ENCODE results near the gene TCFL5.
A peak's percentile ranks its signal among the peaks of the same experiment; 100 is the strongest.

The TCFL5 gene

DNA sequence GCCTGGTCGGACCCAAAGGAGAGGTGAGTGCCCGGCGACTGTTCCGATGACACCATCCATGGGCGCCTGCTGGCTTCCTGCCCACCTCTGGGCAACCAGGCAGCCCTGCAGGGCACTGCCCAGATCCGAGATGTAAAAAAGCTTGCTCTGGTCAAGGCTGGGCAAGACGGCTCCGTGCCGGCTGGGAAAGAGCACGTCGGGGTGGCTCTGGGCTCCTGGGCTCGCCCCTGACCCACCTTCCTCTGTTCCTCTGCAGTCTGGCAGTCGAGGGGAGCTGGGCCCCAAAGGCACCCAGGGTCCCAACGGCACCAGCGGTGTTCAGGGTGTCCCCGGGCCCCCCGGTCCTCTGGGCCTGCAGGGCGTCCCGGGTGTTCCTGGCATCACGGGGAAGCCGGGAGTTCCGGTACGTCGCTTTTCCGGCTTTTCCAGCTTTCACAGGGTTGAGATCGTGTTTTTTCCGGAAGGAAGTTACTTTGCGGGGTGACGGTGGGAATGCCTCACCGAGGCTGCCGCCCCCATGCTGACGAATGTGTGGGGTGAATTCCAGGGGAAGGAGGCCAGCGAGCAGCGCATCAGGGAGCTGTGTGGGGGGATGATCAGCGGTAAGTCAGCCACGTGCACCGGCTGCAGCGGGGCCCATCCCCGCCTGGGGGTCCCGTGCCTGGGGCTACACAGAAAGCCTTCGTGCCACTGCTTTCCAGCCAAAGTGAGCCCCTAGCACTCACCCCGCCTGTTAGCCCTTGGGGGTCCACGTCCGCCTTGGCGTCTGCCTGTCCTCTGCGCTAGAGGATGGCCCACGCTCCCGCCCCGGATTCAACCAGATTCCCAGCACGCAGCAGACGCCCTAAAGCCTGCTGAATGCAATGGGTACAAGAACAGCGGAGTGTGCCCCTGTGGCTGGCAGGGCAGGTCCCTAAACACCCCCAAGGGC, 25.4 kb downstream of the TCFL5 start:
- no peaks in the 10 kb centered on the region for H3K9me3 ChIP-seq
- H3K27me3 ChIP-seq (ENCODE audit: low read depth): no peaks in the 10 kb centered on the region
- peaks cover 13% of the 10 kb centered on the region for H3K4me1 ChIP-seq
- H3K36me3 ChIP-seq (replicated peaks): 0 out of 2 replicates have a peak, but pooled peaks cover 2% of the 10 kb centered on the region
- no peak for DNase-seq (ENCODE audit: low spot score in 2 of 2)
- in situ Hi-C loops (cut with MboI; ENCODE audit: low sequenced_read_pairs): no loop called here
- H3K4me3 ChIP-seq: no peak overlapping the region

DNA sequence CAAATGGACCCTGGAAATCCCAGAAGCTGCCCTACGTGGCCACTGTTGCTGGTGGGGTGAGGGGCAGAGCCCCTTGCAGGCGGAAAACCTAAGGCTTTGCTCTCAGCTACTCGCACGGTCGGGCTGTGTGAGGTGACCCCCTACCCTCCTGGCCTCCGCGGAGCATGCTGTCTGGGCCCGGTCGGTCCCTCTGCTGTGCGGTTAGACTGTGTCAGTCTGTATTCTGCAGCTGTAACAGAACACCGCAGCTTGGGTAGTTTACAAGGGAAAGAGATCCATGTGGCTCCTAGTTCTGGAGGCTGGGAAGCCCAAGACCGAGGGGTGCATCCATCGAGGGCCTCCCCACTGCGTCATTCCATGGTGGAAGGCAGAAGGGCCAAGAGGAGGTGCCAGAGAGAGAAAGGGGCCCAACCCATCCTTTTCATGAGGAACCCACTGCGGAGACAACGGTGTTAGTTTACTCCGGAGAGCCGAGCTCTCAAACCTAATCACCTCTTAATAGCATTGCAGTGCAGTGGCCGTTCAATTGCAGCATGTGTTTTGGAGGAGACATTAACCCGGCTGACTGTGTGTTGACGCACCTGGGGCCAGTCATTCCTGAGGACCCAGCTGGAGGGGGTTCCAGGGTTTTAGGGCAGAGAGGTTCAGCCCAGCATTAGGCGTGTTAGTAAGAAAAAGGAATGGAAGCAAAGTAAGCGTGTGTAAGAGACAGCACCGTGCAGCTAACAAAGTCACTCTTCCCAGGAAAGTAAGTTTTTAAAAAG, 26.5 kb downstream of the TCFL5 start:
- Histone ChIP-seq H3K4me3 (no peak overlapping the region), H3K4me1 (peaks cover 13% of the 10 kb centered on the region), H3K36me3 (replicated peaks) (no peaks in the 10 kb centered on the region), H3K9me3 (no peaks in the 10 kb centered on the region), H3K27me3 (ENCODE audit: low read depth) (no peaks in the 10 kb centered on the region)
- in situ Hi-C loops (cut with MboI; ENCODE audit: low sequenced_read_pairs): no loop called here
- DNase-seq (ENCODE audit: low spot score in 2 of 2): no peak

DNA sequence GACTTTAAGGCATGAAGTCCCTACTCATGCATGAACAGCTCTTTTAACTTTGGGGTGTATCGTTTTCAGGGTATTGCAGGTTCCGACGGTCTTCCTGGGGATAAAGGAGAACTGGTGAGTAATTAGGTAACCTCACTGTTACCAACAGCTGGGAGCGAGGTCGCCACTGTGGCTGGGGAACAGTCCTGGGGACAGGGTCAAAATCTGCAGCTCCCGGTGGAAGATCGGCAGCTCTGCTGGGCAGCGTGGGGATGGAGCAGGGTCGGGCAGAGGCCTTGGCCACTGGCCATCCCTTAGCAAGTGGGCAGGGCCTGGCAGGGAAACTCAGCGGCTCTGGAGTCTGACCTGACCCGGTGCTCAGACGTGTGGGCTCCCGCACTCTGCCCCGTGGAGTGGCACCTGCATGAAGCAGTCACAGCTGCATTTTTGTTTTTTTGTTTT, 28.7 kb downstream of the TCFL5 start:
- Histone ChIP-seq H3K9me3 (no peaks in the 10 kb centered on the region), H3K4me1 (peaks cover 13% of the 10 kb centered on the region), H3K36me3 (replicated peaks) (no peaks in the 10 kb centered on the region), H3K27me3 (ENCODE audit: low read depth) (no peaks in the 10 kb centered on the region), H3K4me3 (peak overlapping the region; percentile 24)
- no peak for DNase-seq (ENCODE audit: low spot score in 2 of 2)
- in situ Hi-C loops (cut with MboI; ENCODE audit: low sequenced_read_pairs): no loop called here

DNA sequence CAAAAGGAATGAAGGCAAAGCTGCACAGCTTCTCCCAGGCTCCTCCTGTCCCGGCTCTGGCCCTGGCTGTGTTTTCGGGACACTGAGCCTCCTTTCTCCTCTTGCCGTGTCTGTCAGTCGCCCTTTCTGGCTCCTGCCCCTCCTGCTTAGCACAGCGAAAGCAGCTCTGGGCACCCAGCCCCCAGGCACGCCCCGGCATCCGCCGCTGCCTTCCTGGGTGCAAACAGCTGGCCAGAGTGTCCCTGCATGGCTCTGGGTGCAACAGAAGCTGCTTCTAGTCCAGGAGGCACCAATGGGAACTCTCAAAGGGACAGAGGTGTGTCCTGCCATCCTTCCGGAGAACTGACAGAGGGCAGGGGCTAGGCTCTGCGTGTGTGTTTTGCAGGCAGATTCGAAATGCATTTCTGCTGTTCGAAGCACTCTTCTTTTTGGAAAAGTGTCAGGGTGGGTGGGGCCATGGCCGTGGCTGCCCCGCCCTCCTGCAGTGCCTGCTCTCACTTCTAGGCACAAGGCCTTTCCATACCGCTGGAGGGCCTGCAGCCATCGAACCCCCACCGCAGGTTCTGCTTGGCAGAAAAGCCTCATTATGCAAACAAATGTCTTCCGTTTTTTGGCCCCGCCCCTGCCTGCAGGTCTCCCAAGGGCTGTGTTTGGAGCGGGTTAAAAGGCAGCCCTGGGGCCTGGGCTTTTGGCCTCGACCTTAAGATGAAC, 29.3 kb downstream of the TCFL5 start:
- in situ Hi-C loops (cut with MboI; ENCODE audit: low sequenced_read_pairs): no loop called here
- Histone ChIP-seq H3K4me3 (peak overlapping the region; percentile 24), H3K4me1 (peaks cover 13% of the 10 kb centered on the region), H3K36me3 (replicated peaks) (no peaks in the 10 kb centered on the region), H3K27me3 (ENCODE audit: low read depth) (no peaks in the 10 kb centered on the region), H3K9me3 (no peaks in the 10 kb centered on the region)
- peak; percentile 85 to 95 for DNase-seq (ENCODE audit: low spot score in 2 of 2)

DNA sequence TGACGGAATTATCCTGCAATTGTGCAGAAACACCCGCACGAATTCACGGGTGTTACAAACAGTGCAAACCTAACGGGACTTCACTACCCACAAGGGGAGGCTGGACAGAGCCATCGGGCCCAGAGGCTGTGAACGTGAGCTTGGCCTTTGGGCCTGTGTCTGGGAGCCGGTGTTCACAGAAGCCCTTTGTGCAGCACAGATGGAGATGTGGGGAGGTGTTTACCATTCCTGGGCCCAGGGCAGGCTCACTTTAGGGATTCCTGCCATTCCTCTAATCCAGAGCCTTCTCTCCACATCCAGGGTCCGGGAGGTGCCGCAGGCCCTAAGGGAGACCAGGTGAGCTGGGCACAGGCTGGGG, 29.8 kb downstream of the TCFL5 start:
- H3K9me3 ChIP-seq: no peaks in the 10 kb centered on the region
- in situ Hi-C loops (cut with MboI; ENCODE audit: low sequenced_read_pairs): no loop called here
- no peak for DNase-seq (ENCODE audit: low spot score in 2 of 2)
- H3K36me3 ChIP-seq (replicated peaks): no peaks in the 10 kb centered on the region
- no peaks in the 10 kb centered on the region for H3K27me3 ChIP-seq (ENCODE audit: low read depth)
- no peak overlapping the region for H3K4me3 ChIP-seq
- H3K4me1 ChIP-seq: peaks cover 13% of the 10 kb centered on the region

- no peaks in the 10 kb centered on the region for H3K9me3 ChIP-seq
- in situ Hi-C loops (cut with MboI; ENCODE audit: low sequenced_read_pairs): no loop called here
- no peak for DNase-seq (ENCODE audit: low spot score in 2 of 2)
- H3K4me1 ChIP-seq: peaks cover 13% of the 10 kb centered on the region
- H3K27me3 ChIP-seq (ENCODE audit: low read depth): no peaks in the 10 kb centered on the region
- H3K4me3 ChIP-seq: no peak overlapping the region
- H3K36me3 ChIP-seq (replicated peaks): no peaks in the 10 kb centered on the region
Observed at GRCh38 chr20:62831361-62831788, 30.2 kb downstream of the TCFL5 start.

DNA sequence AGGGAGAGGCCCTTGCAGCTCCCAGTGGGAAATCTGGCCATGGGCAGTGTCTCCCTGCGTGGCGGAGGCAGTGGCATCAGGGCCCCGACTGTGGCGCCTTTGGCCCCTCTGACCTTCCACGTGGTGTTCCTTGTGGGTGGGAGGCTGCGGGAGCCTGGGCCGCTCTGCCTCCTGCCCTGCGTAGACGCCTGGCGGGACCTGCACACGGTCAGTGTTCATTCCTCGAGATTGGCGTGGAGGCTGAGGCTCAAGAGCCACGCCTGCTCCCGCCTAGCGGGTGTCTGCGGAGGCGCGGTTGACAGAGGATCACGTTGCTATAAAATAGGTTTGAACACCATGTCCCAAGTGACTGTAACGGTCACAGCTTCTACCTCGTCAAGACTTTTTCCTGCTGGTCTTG, 30.8 kb downstream of the TCFL5 start:
- in situ Hi-C loops (cut with MboI; ENCODE audit: low sequenced_read_pairs): no loop called here
- Histone ChIP-seq H3K4me1 (peaks cover 13% of the 10 kb centered on the region), H3K9me3 (no peaks in the 10 kb centered on the region), H3K36me3 (replicated peaks) (no peaks in the 10 kb centered on the region), H3K4me3 (no peak overlapping the region), H3K27me3 (ENCODE audit: low read depth) (no peaks in the 10 kb centered on the region)
- no peak for DNase-seq (ENCODE audit: low spot score in 2 of 2)

DNA sequence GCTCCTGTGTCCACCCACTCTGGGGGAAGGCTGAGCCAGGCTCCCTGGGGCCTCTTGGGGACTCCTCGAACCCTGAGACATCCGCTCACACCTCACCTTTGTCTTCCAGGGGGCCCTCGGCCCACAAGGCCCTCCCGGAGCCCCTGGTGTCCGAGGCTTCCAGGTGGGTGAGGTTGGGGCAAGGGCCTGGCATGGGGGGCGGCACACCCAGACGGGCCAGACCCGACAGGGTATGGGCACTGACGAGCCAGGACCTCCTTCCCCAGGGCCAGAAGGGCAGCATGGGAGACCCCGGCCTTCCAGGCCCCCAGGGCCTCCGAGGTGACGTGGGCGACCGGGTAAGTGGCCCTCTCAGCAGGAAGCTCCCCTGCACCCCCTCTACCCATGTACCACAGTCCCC, 31.4 kb downstream of the TCFL5 start:
- no peaks in the 10 kb centered on the region for H3K9me3 ChIP-seq
- H3K27me3 ChIP-seq (ENCODE audit: low read depth): no peaks in the 10 kb centered on the region
- in situ Hi-C loops (cut with MboI; ENCODE audit: low sequenced_read_pairs): no loop called here
- no peak overlapping the region for H3K4me3 ChIP-seq
- H3K4me1 ChIP-seq: peaks cover 13% of the 10 kb centered on the region
- DNase-seq (ENCODE audit: low spot score in 2 of 2): no peak
- no peaks in the 10 kb centered on the region for H3K36me3 ChIP-seq (replicated peaks)

DNA sequence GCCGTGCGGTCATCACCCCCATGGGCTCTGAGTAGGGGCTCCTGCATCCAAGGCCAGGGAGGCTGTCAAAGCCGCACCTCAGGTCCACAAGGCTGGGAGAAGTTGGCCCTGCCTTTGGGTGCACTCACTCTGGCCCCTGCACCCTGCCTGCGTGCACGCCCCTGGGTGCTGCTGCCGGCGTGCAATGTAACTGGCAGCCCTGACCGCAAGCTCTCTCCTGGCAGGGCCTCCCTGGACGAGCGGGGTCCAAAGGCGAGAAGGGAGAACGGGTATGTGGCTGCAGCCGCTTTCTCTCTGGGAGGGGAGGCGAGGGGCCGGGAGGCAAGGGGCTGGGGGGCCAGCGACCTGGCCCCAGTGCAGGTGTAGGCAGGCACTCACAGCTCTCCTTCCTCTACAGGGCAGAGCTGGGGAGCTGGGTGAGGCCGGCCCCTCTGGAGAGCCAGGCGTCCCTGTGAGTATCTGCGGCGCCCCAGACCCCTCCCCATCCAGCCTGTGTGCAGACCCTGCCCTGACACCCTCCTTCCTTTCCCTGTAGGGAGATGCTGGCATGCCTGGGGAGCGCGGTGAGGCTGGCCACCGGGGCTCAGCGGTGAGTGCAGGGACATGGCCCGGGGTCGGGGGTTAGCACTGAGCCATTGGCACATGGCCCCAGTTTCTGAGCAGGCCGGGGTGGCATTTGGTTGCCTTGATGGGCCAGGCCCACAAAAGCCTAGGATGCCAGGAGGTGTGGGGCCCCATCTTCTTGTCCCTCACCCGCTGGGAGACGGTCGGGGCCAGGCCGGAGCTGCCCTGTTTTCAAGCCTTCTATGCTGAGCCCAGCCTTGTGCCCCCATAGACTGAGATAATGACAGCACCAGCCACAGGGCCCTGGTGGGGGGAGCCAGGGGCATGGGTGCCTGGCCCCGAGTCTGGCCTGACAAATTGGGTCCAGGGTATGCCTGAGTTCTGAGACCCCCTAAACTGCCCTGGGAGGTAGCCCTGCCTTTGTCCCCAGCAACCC, 32.1 kb downstream of the TCFL5 start:
- DNase-seq (ENCODE audit: low spot score in 2 of 2): no peak
- Histone ChIP-seq H3K27me3 (ENCODE audit: low read depth) (no peaks in the 10 kb centered on the region), H3K36me3 (replicated peaks) (no peaks in the 10 kb centered on the region), H3K4me1 (peaks cover 15% of the 10 kb centered on the region), H3K9me3 (no peaks in the 10 kb centered on the region), H3K4me3 (no peak overlapping the region)
- in situ Hi-C loops (cut with MboI; ENCODE audit: low sequenced_read_pairs): no loop called here

DNA sequence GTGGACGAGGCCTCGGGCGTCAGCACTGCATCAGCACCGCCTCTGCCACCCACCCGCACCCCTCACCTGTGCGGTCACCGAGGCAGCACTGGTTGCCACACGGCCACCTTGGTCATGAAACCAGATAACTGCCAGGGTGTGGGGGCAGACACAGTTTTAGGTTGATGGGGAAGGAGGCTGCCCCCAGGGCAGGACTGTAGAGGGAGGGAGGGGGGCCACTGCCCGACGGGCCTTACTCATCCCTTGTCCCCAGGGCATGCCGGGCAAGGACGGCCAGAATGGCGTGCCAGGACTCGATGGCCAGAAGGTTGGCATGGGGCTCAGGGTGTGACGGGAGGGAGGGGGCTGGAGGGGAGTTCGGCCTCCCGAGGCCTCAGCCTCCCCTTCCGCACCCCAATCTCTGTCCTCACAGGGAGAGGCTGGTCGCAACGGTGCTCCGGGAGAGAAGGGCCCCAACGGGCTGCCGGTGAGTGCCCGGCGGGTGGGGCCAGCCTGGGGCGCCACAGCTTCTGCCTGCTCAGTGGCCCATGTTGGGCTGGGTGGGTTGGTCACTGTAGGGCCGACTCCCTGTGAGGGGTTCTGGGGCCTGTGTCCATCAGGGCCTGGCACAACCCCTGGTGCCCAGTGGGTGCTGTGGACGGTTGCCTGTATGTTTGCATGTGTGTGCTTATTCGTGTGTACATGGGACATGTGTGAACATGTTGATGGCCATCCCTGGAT, 33.0 kb downstream of the TCFL5 start:
- DNase-seq (ENCODE audit: low spot score in 2 of 2): no peak
- Histone ChIP-seq H3K36me3 (replicated peaks) (no peaks in the 10 kb centered on the region), H3K27me3 (ENCODE audit: low read depth) (no peaks in the 10 kb centered on the region), H3K9me3 (no peaks in the 10 kb centered on the region), H3K4me3 (no peak overlapping the region), H3K4me1 (peaks cover 16% of the 10 kb centered on the region)
- in situ Hi-C loops (cut with MboI; ENCODE audit: low sequenced_read_pairs): no loop called here

DNA sequence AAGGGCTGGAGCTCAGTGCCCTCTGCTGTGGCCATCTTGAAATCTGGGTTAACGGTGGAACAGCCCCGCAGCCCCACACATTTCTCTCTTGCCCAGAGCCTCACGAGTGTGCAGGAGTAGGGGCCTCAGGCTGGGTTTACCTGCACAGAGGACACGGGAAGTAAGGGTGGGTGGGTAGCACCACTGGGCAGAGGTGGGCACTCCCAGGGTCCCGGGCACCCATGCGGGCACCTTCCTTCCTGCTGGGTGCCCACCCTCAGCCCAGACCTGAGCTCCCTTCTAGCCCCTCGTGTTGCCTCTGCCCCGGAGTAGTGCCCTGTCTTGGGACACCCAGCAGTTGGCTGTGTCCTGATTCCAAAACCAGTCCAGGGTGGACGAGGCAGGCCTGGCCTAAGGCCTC, 33.6 kb downstream of the TCFL5 start:
- H3K9me3 ChIP-seq: no peaks in the 10 kb centered on the region
- no peaks in the 10 kb centered on the region for H3K36me3 ChIP-seq (replicated peaks)
- in situ Hi-C loops (cut with MboI; ENCODE audit: low sequenced_read_pairs): no loop called here
- no peak overlapping the region for H3K4me3 ChIP-seq
- no peak for DNase-seq (ENCODE audit: low spot score in 2 of 2)
- H3K27me3 ChIP-seq (ENCODE audit: low read depth): no peaks in the 10 kb centered on the region
- peaks cover 12% of the 10 kb centered on the region for H3K4me1 ChIP-seq

GRCh38 chr20:62827311-62828038, 34.1 kb downstream of the TCFL5 start:
- Histone ChIP-seq H3K36me3 (replicated peaks) (no peaks in the 10 kb centered on the region), H3K9me3 (no peaks in the 10 kb centered on the region), H3K4me3 (no peak overlapping the region), H3K4me1 (peaks cover 7% of the 10 kb centered on the region), H3K27me3 (ENCODE audit: low read depth) (no peaks in the 10 kb centered on the region)
- DNase-seq (ENCODE audit: low spot score in 2 of 2): no peak
- in situ Hi-C loops (cut with MboI; ENCODE audit: low sequenced_read_pairs): no loop called here
